Breast epithelium (tissue), 4 donors: ENCODE measurements around the gene SPRED2. TPM values are rescaled to one million over a fixed set of nuclear protein-coding genes. Genes with fewer than 3 reads are reported as not detected.

Source experiments
- DNase-seq, 2 donors: peaks; one replicate each; pipeline ENCODE4 v3.0.0-alpha.2; 2019; ENCODE audit warnings: low spot score in 2 of 2
- H3K27ac ChIP-seq, 2 donors: fragments of 200-600 bp; sonication (generic) in 1 of 2; one replicate each; pipeline ENCODE4 v1.5.1; 2016 to 2019; ENCODE audit warnings: mild to moderate bottlenecking in 1 of 2
- H3K27me3 ChIP-seq, 2 donors: fragments of 200-600 bp; sonication (generic) in 1 of 2; one replicate each; pipeline versions ENCODE4 v1.5.1 to v1.6.0; 2017 to 2019; ENCODE audit warnings: control low read depth in 1 of 2, mild to moderate bottlenecking in 1 of 2
- H3K36me3 ChIP-seq: fragments of 200-600 bp; one replicate; pipeline ENCODE4 v1.5.1; 2019
- H3K4me1 ChIP-seq, 2 donors: fragments of 200-600 bp; sonication (generic); one replicate each; pipeline ENCODE4 v1.5.1; 2016 to 2019; ENCODE audit warnings: control low read depth in 1 of 2
- H3K4me3 ChIP-seq, 3 donors: fragments of 200-600 bp; sonication (generic); 1 replicate in 2 of 3; 2 replicates in 1 of 3; pipeline ENCODE4 v1.5.1; 2016 to 2019; ENCODE audit warnings: mild to moderate bottlenecking in 3 of 3, moderate library complexity in 2 of 3
- H3K9me3 ChIP-seq, 2 donors: fragments of 200-600 bp; sonication (generic) in 1 of 2; one replicate each; pipeline ENCODE4 v1.5.1; 2016 to 2019; ENCODE audit warnings: control low read depth in 1 of 2
- CTCF ChIP-seq, 3 donors: fragments of 450-650 bp; IDR thresholded peaks; one replicate each; pipeline ENCODE4 v1.5.1; 2016 to 2017; ENCODE audit warnings: antibody characterized with exemption in 3 of 3, mild to moderate bottlenecking in 3 of 3, moderate library complexity in 3 of 3
- POLR2A ChIP-seq: fragments of 450-650 bp; IDR thresholded peaks from one replicate; pipeline ENCODE4 v1.6.1; 2016; ENCODE audit warnings: antibody characterized with exemption, mild to moderate bottlenecking, moderate library complexity
- POLR2AphosphoS5 ChIP-seq, 3 donors: sonication (generic); formaldehyde crosslinking; IDR thresholded peaks; one replicate each; pipeline ENCODE4 v1.6.1; 2017; ENCODE audit warnings: antibody characterized with exemption in 3 of 3
- intact Hi-C: fragments of 100-400 bp; cut with DNase I; formaldehyde crosslinking; loops from one replicate; pipeline ENCODE4 v1.15.1; 2023; ENCODE audit warnings: low total_unique reads
- total RNA-seq, 3 donors: library from RNA; depleted of rRNA; stranded (reverse); fragments of >200 nt; gene quantifications; one replicate each; pipeline ENCODE4 v1.1.0, GENCODE V29; 2016

SPRED2 gene
- total RNA-seq, 3 donors from 2014 or later, result 14.6 to 25.2 (median 25.2) TPM

- Histone ChIP-seq H3K27me3 (no peaks in the 10 kb centered on the region), H3K4me3 (no peak overlapping the region), H3K9me3 (no peaks in the 10 kb centered on the region), H3K27ac (no peak overlapping the region), H3K4me1 (no peaks in the 10 kb centered on the region), H3K36me3 (no peaks in the 10 kb centered on the region)
- intact Hi-C loops, result loop anchor here (5.0 kb wide), 1 partner anchor 1664 kb away; no protein-coding TSS in a partner anchor
- no peak for DNase-seq
- no peak for TF ChIP-seq POLR2AphosphoS5 (IDR thresholded peaks at IDR 0.05)
- TF ChIP-seq CTCF (IDR thresholded peaks at IDR 0.05), result no peak
- TF ChIP-seq POLR2A, result no peak
These were observed 33.5 kb upstream of the SPRED2 start for GRCh38 chr2:65465857-65466256.

- intact Hi-C loops, result loop anchor here (5.0 kb wide), 1 partner anchor 1663 kb away; no protein-coding TSS in a partner anchor
- Histone ChIP-seq H3K27me3 (no peaks in the 10 kb centered on the region), H3K4me3 (no peak overlapping the region), H3K9me3 (no peaks in the 10 kb centered on the region), H3K36me3 (no peaks in the 10 kb centered on the region), H3K27ac (no peak overlapping the region), H3K4me1 (no peaks in the 10 kb centered on the region)
- no peak for DNase-seq
- TF ChIP-seq POLR2A (no peak), CTCF (IDR thresholded peaks at IDR 0.05) (no peak), POLR2AphosphoS5 (IDR thresholded peaks at IDR 0.05) (no peak)
These were observed 32.7 kb upstream of the SPRED2 start for GRCh38 chr2:65465124-65465523.

- H3K27me3 ChIP-seq, result no peaks in the 10 kb centered on the region
- H3K36me3 ChIP-seq, result no peaks in the 10 kb centered on the region
- no peaks in the 10 kb centered on the region for H3K9me3 ChIP-seq
- intact Hi-C loops, result loop anchor here (5.0 kb wide), 1 partner anchor 1662 kb away; no protein-coding TSS in a partner anchor
- TF ChIP-seq CTCF (IDR thresholded peaks at IDR 0.05) (no peak), POLR2A (no peak), POLR2AphosphoS5 (IDR thresholded peaks at IDR 0.05) (no peak)
- no peak overlapping the region for H3K27ac ChIP-seq
- H3K4me1 ChIP-seq, result no peaks in the 10 kb centered on the region
- DNase-seq, result no peak
- H3K4me3 ChIP-seq, result no peak overlapping the region
These were observed 32.2 kb upstream of the SPRED2 start for GRCh38 chr2:65464604-65465003.

GRCh38 chr2:65458999-65459398 lies 26.6 kb upstream of the SPRED2 start:
- Histone ChIP-seq H3K9me3 (no peaks in the 10 kb centered on the region), H3K4me3 (no peak overlapping the region), H3K4me1 (no peaks in the 10 kb centered on the region), H3K27ac (no peak overlapping the region), H3K27me3 (no peaks in the 10 kb centered on the region), H3K36me3 (no peaks in the 10 kb centered on the region)
- intact Hi-C loops, result no loop called here
- no peak for TF ChIP-seq POLR2AphosphoS5 (IDR thresholded peaks at IDR 0.05)
- TF ChIP-seq CTCF (IDR thresholded peaks at IDR 0.05), result no peak
- TF ChIP-seq POLR2A, result no peak
- no peak for DNase-seq

GRCh38 chr2:65456886-65457285 lies 24.5 kb upstream of the SPRED2 start:
- H3K9me3 ChIP-seq, result no peaks in the 10 kb centered on the region
- intact Hi-C loops, result no loop called here
- no peaks in the 10 kb centered on the region for H3K27me3 ChIP-seq
- TF ChIP-seq POLR2A (no peak), POLR2AphosphoS5 (IDR thresholded peaks at IDR 0.05) (no peak), CTCF (IDR thresholded peaks at IDR 0.05) (no peak)
- DNase-seq, result no peak
- no peaks in the 10 kb centered on the region for H3K4me1 ChIP-seq
- H3K36me3 ChIP-seq, result no peaks in the 10 kb centered on the region
- no peak overlapping the region for H3K27ac ChIP-seq
- no peak overlapping the region for H3K4me3 ChIP-seq
